GOT3 (cell line): ENCODE data around the gene SMU1.
"Not testable (repeated sequence)": the region's sequence is repeated elsewhere in the genome, so short reads cannot be mapped to it uniquely, and the experiment has no call there.

Source experiments
- DNase-seq: peaks from one replicate; lab custom pipeline; 2025; ENCODE audit warnings: mixed read lengths; lab: John Stamatoyannopoulos, UW

The SMU1 gene

DNA sequence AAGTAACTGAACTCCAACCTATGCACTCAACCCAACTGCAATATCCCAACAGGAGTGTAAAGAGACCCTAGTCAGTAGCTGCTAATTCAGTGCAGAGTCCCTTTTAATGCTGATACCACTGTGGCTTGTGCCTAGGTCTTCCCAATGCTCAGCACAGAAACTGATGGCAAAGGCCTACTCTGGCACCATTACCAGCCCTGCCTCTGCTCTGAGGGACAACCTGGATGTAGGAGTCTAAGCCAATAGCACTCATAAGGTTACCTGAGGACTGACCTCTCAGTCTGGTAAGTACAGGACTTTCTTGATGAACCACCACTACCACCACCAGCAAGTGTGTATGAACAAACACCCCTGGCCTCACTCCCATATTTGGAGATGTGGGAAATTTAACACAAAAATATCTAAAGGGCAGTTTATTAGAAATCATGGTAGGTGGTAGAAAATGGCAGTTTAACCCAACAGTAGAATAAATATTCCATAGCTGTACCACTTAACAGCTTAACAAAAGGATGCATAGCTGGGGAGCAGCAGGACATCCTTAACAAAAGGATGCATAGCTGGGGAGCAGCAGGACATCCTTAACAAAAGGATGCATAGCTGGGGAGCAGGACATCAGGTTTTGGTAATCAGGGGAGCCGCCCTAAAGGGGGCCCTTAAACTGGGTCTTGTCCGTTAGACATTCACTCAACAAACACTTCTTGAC is 62.4 kb downstream of the SMU1 start:
- no peak for DNase-seq

DNA sequence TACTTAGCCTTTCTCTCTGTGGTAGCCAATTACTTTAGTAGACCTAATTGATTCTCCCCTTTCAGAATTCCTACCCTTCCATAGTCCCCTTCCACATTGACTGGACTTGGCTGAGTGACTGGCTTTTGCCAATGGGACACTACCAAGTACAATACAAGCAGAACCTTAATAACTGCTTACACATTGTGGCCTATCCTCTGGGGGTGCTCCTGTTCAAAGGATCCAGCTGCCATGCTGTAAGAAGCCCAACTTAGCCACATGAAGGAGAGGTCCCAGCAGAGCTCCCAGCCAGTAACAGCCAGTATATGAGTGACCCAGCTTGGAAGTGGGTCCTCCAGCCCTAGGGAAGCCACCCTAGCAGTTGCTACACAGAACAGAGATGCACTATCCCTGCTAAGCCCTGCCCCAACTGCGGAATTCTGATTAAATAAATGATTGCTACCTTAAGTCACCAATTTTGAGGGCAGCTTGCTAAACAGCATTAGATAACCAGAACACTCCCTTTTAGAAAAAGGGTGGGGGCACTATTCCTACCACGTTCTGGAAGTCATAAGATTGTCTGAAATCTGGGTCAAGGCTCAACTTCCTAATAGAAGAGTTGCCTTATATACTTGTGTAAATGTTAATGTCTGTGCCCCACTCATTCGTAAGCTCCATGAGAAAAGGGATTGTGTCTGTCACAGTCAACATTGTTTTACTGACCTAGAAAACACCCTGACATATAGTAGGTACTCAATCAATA is 64.0 kb downstream of the SMU1 start:
- DNase-seq = no peak

DNA sequence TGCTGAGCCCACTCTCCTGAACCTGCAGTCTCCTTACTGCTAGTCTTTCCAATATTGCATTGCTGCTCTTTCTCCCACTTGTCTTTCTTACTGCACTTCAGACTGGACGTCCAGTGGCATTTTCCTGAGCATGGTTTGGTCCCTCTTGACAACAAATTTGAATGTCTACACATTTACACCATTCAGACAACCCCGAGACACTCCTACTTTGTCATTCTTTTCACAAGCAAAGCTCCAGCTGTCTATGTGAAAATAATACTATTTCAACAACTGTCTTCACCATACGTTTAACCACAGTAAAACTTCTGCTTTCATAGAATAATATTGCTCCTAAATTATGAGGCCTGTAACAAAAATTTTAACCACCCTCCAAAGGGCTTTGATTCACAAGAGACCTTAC is 64.6 kb downstream of the SMU1 start:
- DNase-seq = no peak

DNA sequence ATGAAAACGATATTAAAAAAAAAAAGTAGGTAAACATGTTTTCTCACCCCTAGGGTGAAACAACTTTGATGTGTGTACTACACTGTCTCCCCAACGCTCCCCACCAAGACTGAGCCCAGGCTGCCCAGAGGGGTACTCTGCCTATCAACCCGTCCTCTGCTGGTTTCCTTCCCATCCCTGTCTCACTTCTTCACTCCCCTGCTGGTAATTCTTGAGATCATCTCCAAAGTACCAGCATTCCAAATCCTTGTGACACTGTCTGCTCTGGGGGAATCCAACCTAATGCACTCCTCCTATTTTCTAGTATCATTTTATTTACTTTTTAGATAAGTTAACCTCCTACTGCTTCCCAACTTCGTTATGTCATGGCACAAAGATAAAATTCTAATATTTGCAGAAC is 68.7 kb downstream of the SMU1 start:
- no peak for DNase-seq

DNA sequence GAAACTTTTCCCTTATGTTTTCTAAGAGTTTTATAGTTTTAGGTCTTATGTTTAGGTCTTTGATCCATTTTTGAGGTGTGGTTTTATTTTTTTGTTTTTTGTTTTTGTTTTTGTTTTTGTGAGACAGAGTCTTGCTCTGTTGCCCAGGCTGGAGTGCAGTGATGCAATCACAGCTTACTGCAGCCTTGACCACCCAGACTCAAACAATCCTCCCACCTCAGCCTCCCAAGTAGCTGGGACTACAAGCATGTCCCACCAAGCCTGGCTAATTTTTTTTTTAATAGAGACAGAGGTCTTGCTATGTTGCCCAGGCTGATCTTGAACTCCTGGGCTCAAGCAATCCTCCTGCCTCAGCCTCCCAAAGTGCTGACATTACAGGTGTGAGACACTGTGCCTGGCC is 71.1 kb downstream of the SMU1 start:
- DNase-seq = not testable (repeated sequence)

DNA sequence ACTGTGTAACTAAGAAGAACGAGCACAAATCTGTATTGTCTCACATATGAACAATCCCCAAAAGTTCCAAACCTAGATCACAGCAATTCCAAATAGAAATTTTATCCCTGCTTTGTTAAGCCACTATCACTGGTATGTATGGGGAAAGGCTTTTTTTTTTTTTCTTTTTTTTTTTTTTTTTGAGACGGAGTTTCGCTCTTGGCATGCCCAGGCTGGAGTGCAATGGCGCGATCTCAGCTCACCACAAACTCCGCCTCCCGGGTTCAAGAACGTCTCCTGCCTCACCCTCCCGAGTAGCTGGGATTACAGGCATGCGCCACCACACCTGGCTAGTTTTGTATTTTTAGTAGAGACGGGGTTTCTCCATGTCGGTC is 75.8 kb downstream of the SMU1 start:
- not testable (repeated sequence) for DNase-seq

DNA sequence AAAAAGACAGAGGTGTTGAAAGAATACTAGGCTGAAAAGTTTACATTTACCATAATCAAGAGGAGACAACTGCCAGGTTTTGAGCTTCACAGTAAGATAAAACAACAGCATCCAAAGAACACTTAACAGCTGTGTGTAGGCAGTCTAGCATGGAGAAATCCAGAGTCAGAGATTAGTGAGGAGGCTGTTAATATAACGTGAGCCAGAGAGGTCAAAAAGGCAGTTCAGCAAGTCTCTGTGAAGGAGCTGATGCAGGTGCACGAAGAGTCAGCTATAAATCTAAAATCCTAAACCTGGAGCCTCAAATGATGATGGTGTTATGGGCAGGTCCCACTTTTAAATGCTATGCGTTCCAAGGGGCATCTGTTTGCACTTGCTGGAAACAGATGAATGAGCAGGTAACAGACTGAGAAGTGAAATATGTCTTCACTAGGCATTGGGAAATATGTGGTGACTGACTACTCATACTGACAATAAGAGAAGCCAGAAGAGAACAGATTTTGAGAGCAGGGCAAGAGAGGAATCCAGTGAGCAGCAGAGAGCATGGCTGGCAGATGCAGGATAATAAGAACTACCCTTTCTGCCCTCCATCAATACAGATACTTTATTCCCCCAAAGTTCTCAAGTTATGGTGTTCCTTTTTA is 83.8 kb downstream of the SMU1 start:
- no peak for DNase-seq

DNA sequence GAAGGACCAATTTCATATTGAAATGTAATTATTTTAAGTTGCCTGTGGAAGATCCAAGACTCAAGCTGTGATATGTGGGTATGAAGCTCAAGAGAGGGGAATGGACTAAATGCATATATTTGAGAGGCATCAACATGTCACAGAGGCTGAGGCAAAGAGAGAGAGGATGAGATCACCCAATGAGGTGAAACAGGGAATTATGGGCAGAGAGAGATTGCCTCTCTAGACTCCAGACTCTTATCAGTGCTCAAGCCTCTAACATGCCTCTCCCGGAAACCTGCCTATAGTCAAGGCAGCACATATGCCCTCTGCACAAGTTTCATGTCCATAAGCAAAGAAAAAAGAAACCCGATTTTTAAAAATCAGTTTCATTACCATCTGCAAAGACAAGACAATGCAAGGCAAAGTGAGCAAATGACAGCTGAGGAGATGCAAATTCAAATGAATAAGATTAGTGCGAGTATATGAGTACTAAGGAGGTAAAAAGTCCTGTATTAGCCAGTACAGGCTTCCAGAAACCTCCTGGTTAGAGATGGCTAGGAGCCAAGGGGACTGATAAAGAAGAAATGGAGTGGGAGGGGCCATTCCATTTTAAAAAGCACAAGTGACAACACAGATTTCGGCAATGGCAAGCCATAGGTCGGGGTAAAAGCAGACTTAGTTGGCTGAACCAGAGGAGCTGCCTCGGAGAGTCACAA is 84.4 kb downstream of the SMU1 start:
- DNase-seq = no peak
